ENCODE results near the gene AJUBA.

The AJUBA gene

DNA sequence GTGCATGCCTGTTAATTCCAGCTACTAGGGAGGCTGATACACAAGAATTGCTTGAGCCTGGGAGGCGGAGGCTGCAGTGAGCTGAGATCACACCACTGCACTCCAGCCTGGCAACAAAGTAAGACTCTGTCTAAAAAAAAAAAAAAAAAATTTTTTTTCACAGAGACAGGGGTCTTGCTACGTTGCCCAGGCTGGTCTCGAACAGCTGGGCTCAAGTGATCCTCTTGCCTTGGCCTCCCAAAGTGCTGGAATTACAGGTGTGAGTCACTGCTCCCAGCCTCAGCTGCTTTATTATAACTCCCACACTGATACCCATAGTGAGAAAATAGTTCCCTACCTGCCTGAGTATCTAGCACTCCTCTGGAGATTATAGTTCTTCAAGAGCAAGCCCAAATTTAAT, 36.7 kb downstream of the AJUBA start:
- no peaks in the 10 kb centered on the region for H4K20me1 ChIP-seq (ENCODE audit: insufficient read depth, low read length)
- no peaks in the 10 kb centered on the region for H3K27me3 ChIP-seq (ENCODE audit: low read depth, low read length)
- TF ChIP-seq EZH2phosphoT487 (IDR thresholded peaks at IDR 0.05; ENCODE audit: low read depth), result no peak
- TF ChIP-seq, protein P1, sequence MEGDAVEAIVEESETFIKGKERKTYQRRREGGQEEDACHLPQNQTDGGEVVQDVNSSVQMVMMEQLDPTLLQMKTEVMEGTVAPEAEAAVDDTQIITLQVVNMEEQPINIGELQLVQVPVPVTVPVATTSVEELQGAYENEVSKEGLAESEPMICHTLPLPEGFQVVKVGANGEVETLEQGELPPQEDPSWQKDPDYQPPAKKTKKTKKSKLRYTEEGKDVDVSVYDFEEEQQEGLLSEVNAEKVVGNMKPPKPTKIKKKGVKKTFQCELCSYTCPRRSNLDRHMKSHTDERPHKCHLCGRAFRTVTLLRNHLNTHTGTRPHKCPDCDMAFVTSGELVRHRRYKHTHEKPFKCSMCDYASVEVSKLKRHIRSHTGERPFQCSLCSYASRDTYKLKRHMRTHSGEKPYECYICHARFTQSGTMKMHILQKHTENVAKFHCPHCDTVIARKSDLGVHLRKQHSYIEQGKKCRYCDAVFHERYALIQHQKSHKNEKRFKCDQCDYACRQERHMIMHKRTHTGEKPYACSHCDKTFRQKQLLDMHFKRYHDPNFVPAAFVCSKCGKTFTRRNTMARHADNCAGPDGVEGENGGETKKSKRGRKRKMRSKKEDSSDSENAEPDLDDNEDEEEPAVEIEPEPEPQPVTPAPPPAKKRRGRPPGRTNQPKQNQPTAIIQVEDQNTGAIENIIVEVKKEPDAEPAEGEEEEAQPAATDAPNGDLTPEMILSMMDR (IDR thresholded peaks at IDR 0.05; ENCODE audit: low read depth, low read length), result no peak
- no peak overlapping the region for H3K9ac ChIP-seq (ENCODE audit: low read length)
- H3K27ac ChIP-seq (ENCODE audit: low read length), result no peak overlapping the region
- peaks cover 44% of the 10 kb centered on the region for H3K36me3 ChIP-seq (replicated peaks; ENCODE audit: low read depth, low read length)
- no peak overlapping the region for H3K4me2 ChIP-seq (ENCODE audit: low read length)
- no peak overlapping the region for H2AFZ ChIP-seq (ENCODE audit: low read depth, low read length)
- no peaks in the 10 kb centered on the region for H3K79me2 ChIP-seq (ENCODE audit: low read length)
- H3K4me3 ChIP-seq (ENCODE audit: low read length), result no peak overlapping the region
- no peaks in the 10 kb centered on the region for H3K4me1 ChIP-seq (ENCODE audit: low read length)
- no peaks in the 10 kb centered on the region for H3K9me3 ChIP-seq (ENCODE audit: insufficient read depth, low read length)

DNA sequence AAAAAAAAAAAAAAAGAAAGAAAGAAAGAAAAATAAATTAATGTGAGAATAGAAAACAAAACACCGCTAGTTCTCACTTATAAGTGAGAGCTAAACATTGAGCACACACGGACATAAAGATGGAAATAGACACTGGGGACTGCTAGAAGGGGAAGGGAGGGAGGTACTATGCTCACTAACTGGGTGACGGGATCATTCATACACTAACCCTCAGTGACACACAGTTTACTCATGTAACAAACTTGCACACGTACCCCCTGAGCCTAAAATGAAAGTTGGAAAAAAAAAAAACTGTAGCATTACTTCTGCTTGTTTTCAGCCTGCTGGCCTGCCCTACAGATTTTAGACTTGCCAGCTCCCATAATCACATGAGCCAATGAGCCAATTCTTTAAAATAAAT, 42.7 kb downstream of the AJUBA start:
- Histone ChIP-seq H3K9me3 (ENCODE audit: insufficient read depth, low read length) (no peaks in the 10 kb centered on the region), H4K20me1 (ENCODE audit: insufficient read depth, low read length) (no peaks in the 10 kb centered on the region), H3K4me1 (ENCODE audit: low read length) (no peaks in the 10 kb centered on the region), H3K4me2 (ENCODE audit: low read length) (no peak overlapping the region), H3K79me2 (ENCODE audit: low read length) (no peaks in the 10 kb centered on the region), H3K4me3 (ENCODE audit: low read length) (no peak overlapping the region), H3K27ac (ENCODE audit: low read length) (no peak overlapping the region), H2AFZ (ENCODE audit: low read depth, low read length) (no peak overlapping the region), H3K36me3 (replicated peaks; ENCODE audit: low read depth, low read length) (peaks cover 15% of the 10 kb centered on the region), H3K9ac (ENCODE audit: low read length) (no peak overlapping the region), H3K27me3 (ENCODE audit: low read depth, low read length) (no peaks in the 10 kb centered on the region)
- TF ChIP-seq, protein P1 (IDR thresholded peaks at IDR 0.05; ENCODE audit: low read depth, low read length), result no peak
- no peak for TF ChIP-seq EZH2phosphoT487 (IDR thresholded peaks at IDR 0.05; ENCODE audit: low read depth)

DNA sequence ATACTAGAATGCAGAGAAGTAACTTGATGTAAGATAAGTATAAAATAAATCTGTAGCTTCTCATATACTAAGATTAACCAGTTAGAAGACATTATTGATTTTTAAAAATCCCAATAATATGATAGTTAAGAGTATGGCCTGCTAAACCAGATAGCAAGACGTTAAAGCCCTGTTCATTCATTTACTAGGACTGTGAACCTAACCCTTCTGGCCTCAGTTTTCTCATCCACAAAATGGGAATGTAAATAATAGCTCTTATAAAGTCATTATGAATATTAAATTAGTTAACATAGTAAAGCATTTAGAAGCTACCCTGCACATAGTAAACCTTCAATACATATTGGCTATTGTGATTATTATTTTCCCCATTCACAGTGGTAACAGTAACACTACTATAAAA, 47.2 kb downstream of the AJUBA start:
- no peak overlapping the region for H2AFZ ChIP-seq (ENCODE audit: low read depth, low read length)
- H3K9me3 ChIP-seq (ENCODE audit: insufficient read depth, low read length), result no peaks in the 10 kb centered on the region
- H3K27ac ChIP-seq (ENCODE audit: low read length), result no peak overlapping the region
- no peaks in the 10 kb centered on the region for H3K27me3 ChIP-seq (ENCODE audit: low read depth, low read length)
- no peak for TF ChIP-seq EZH2phosphoT487 (IDR thresholded peaks at IDR 0.05; ENCODE audit: low read depth)
- TF ChIP-seq, protein P1 (IDR thresholded peaks at IDR 0.05; ENCODE audit: low read depth, low read length), result no peak
- no peaks in the 10 kb centered on the region for H3K36me3 ChIP-seq (replicated peaks; ENCODE audit: low read depth, low read length)
- no peak overlapping the region for H3K4me2 ChIP-seq (ENCODE audit: low read length)
- H3K9ac ChIP-seq (ENCODE audit: low read length), result no peak overlapping the region
- H3K79me2 ChIP-seq (ENCODE audit: low read length), result no peaks in the 10 kb centered on the region
- H3K4me3 ChIP-seq (ENCODE audit: low read length), result no peak overlapping the region
- H4K20me1 ChIP-seq (ENCODE audit: insufficient read depth, low read length), result no peaks in the 10 kb centered on the region
- peaks cover 3% of the 10 kb centered on the region; the same call in 1 of the 2 replicates for H3K4me1 ChIP-seq (ENCODE audit: low read length)

DNA sequence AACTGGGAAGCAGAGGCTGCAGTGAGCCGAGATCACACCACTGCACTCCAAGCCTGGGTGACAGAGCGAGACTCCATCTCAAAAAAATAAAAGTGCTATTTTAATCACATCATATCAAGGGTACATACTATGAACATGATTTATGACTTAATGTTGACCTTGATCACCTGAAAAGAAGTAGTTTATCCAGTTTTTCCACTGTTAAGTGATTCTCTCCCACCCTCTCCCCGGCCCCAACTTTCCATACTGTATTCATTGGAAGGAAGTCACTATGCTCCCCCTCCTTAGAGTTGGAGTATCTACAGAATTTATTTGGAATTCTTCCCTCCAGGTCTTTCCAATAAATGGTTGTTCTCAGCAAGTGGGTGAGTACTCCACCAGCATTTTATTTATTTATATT, 50.2 kb downstream of the AJUBA start:
- Histone ChIP-seq H4K20me1 (ENCODE audit: insufficient read depth, low read length) (no peaks in the 10 kb centered on the region), H2AFZ (ENCODE audit: low read depth, low read length) (no peak overlapping the region), H3K9me3 (ENCODE audit: insufficient read depth, low read length) (no peaks in the 10 kb centered on the region), H3K4me2 (ENCODE audit: low read length) (no peak overlapping the region), H3K4me3 (ENCODE audit: low read length) (no peak overlapping the region), H3K27ac (ENCODE audit: low read length) (no peak overlapping the region), H3K9ac (ENCODE audit: low read length) (no peak overlapping the region), H3K27me3 (ENCODE audit: low read depth, low read length) (no peaks in the 10 kb centered on the region), H3K4me1 (ENCODE audit: low read length) (peaks cover 20% of the 10 kb centered on the region), H3K36me3 (replicated peaks; ENCODE audit: low read depth, low read length) (no peaks in the 10 kb centered on the region), H3K79me2 (ENCODE audit: low read length) (peaks cover 20% of the 10 kb centered on the region)
- TF ChIP-seq EZH2phosphoT487 (IDR thresholded peaks at IDR 0.05; ENCODE audit: low read depth), result no peak
- TF ChIP-seq, protein P1 (IDR thresholded peaks at IDR 0.05; ENCODE audit: low read depth, low read length), result no peak
